COR-L47 (cell line): Measurements from ENCODE around the gene MITF.

ENCODE experiments used
- DNase-seq: peaks from one replicate; lab custom pipeline; 2025; lab: John Stamatoyannopoulos, UW

The MITF gene

GRCh38 chr3:69725994-69726571 lies 13.2 kb upstream of the MITF start:
- no peak for DNase-seq

- DNase-seq, result no peak
Measured at GRCh38 chr3:69729147-69729919, 9.9 kb upstream of the MITF start.

- DNase-seq, result no peak
Measured at GRCh38 chr3:69731080-69731479, 8.2 kb upstream of the MITF start.

GRCh38 chr3:69735893-69736292 lies 3.4 kb upstream of the MITF start:
- DNase-seq, result no peak

- DNase-seq, result no peak
Measured at GRCh38 chr3:69737392-69737791, 1.9 kb upstream of the MITF start.

GRCh38 chr3:69738315-69738714 lies 949 bp upstream of the MITF start:
- no peak for DNase-seq

GRCh38 chr3:69738859-69739203 lies 433 bp upstream of the MITF start:
- no peak for DNase-seq

- DNase-seq, result no peak
Measured at GRCh38 chr3:69740103-69741021, 1.1 kb downstream of the MITF start.

GRCh38 chr3:69741032-69741767 lies 1.9 kb downstream of the MITF start:
- no peak for DNase-seq

- DNase-seq, result no peak
Measured at GRCh38 chr3:69742391-69742790, 3.1 kb downstream of the MITF start.

GRCh38 chr3:69743975-69744906 lies 5.0 kb downstream of the MITF start:
- DNase-seq, result no peak

GRCh38 chr3:69745505-69745904 lies 6.2 kb downstream of the MITF start:
- no peak for DNase-seq

- no peak for DNase-seq
Measured at GRCh38 chr3:69746119-69746518, 6.9 kb downstream of the MITF start.

GRCh38 chr3:69747511-69748258 lies 8.4 kb downstream of the MITF start:
- no peak for DNase-seq

- DNase-seq, result no peak
Measured at GRCh38 chr3:69748503-69748902, 9.2 kb downstream of the MITF start.

GRCh38 chr3:69749461-69749860 lies 10.2 kb downstream of the MITF start:
- no peak for DNase-seq

- DNase-seq, result no peak
Measured at GRCh38 chr3:69750549-69750948, 11.3 kb downstream of the MITF start.

GRCh38 chr3:69751074-69751476 lies 11.8 kb downstream of the MITF start:
- DNase-seq, result no peak

- no peak for DNase-seq
Measured at GRCh38 chr3:69752241-69752640, 13.0 kb downstream of the MITF start.

GRCh38 chr3:69753179-69753775 lies 14.0 kb downstream of the MITF start:
- no peak for DNase-seq
